ENCODE data around the gene VARS1. TPM values are rescaled to one million over a fixed set of nuclear protein-coding genes. Genes with fewer than 3 reads are reported as not detected.
"Not testable (repeated sequence)": the region's sequence is repeated elsewhere in the genome, so short reads cannot be mapped to it uniquely, and the experiment has no call there.

VARS1 gene
- total and polyA plus RNA-seq, 2 of the 8 experiments (the other 6 are each of a cell fraction or from before 2014, with no cell fraction given) = 53.5 to 162 TPM

- 0 out of 2 replicates have a peak overlapping the region, but pooled peaks have one; percentile 8 for H3K27ac ChIP-seq (ENCODE audit: low read depth, low read length)
- H3K18ac ChIP-seq (ENCODE audit: extremely low read depth, low read length); H3K23ac ChIP-seq (ENCODE audit: insufficient read length); H4K91ac ChIP-seq (replicated peaks; ENCODE audit: insufficient read length, low read length); H2BK15ac ChIP-seq (ENCODE audit: low read length); H3K27me3 ChIP-seq (replicated peaks in 1 of 4; ENCODE audit: control insufficient read depth in 3 of 4, extremely low read depth in 1 of 4, insufficient read depth in 3 of 4, low read length in 3 of 4); H2AFZ ChIP-seq (ENCODE audit: low read length); FAIRE-seq; H4K5ac ChIP-seq (ENCODE audit: insufficient read length, low read depth, low read length); H2AK5ac ChIP-seq (ENCODE audit: low read depth, low read length); H2BK12ac ChIP-seq (ENCODE audit: low read depth, low read length); H2BK5ac ChIP-seq (ENCODE audit: low read depth, low read length); H2BK120ac ChIP-seq (replicated peaks; ENCODE audit: low read depth, low read length); H3K14ac ChIP-seq (ENCODE audit: insufficient read length); H3K79me1 ChIP-seq (ENCODE audit: low read depth, low read length); H2BK20ac ChIP-seq (ENCODE audit: low read length); H4K8ac ChIP-seq (ENCODE audit: extremely low read depth, insufficient read depth, low read length); H3K56ac ChIP-seq (replicated peaks; ENCODE audit: insufficient read length, low read depth, low read length); H3K4me1 ChIP-seq (replicated peaks in 1 of 4; ENCODE audit: control insufficient read depth in 3 of 4, insufficient read depth in 4 of 4, low read length in 3 of 4); H3K9ac ChIP-seq (replicated peaks in 1 of 4; ENCODE audit: extremely low read depth in 1 of 4, low read depth in 3 of 4, low read length in 3 of 4); H3K4ac ChIP-seq (replicated peaks; ENCODE audit: insufficient read length, low read depth, low read length); H3K9me3 ChIP-seq (ENCODE audit: insufficient read depth in 2 of 2, low read depth in 1 of 2, low read length in 1 of 2); DNase-seq (ENCODE audit: low read depth in 1 of 2, low spot score in 2 of 2): not testable (repeated sequence)
- CTCF ChIA-PET (ENCODE audit: partially characterized antibody) = interaction anchor here (0.6 to 4.5 kb wide), 10 partner anchors 11 to 127 kb away, joined by 3 to 15 read pairs (median 5); partner anchors contain the start of gene HSPA1B
- peaks cover 34 to 71% (median 48%) of the 10 kb centered on the region in 4 experiments for H3K36me3 ChIP-seq (ENCODE audit: control insufficient read depth in 2 of 4, insufficient read depth in 4 of 4, low read length in 3 of 4)
- 88% methylated on average over 9 of the region's 9 CpGs; no CpG with 5 or more reads in 1 of the 2 experiments for WGBS, 2 experiments (ENCODE audit: extremely low coverage in 1 of 2, insufficient coverage in 1 of 2, insufficient read length in 1 of 2, insufficient replicate concordance in 2 of 2, low coverage in 1 of 2, low lambda C conversion rate in 2 of 2, missing lambda C conversion rate in 1 of 2)
- H3K4me3 ChIP-seq (ENCODE audit: extremely low read depth in 1 of 4, insufficient read depth in 2 of 4, low read depth in 3 of 4, low read length in 4 of 4) = peak overlapping the region; percentile 19 to 99 (median 84); a peak in 5 of 8 replicates
- peaks cover 15% of the 10 kb centered on the region for H3K23me2 ChIP-seq (ENCODE audit: low read depth, low read length)
- peak in 1 of 2 experiments; percentile 18; a peak in 1 of 3 replicates for TF ChIP-seq POLR2A (IDR thresholded peaks at IDR 0.05; ENCODE audit: control extremely low read depth in 1 of 2, low read depth in 2 of 2, low read length in 2 of 2)
- H4K20me1 ChIP-seq (replicated peaks in 1 of 2; ENCODE audit: control insufficient read depth in 1 of 2, insufficient read depth in 2 of 2, low read length in 2 of 2) = peaks cover 18 to 23% of the 10 kb centered on the region in 2 experiments
- POLR2A ChIA-PET (ENCODE audit: partially characterized antibody) = interaction anchor here (1.0 to 11.4 kb wide), 25 partner anchors 8 to 264 kb away, joined by 3 to 189 read pairs (median 5); partner anchors contain the start of genes HSPA1A, HSPA1B, HSPA1L and LSM2
- peak overlapping the region; percentile 84 to 99 for H3K4me2 ChIP-seq (ENCODE audit: insufficient read depth in 1 of 2, low read depth in 2 of 2, low read length in 2 of 2)
- peaks cover 17 to 37% of the 10 kb centered on the region in 2 experiments for H3K79me2 ChIP-seq (ENCODE audit: control insufficient read depth in 1 of 2, insufficient read depth in 2 of 2, low read length in 2 of 2)
These were observed 42.6 kb upstream of the VARS1 start for GRCh38 chr6:31838114-31838553.
